MV-4-11 (cell line): ENCODE data around the gene SPHKAP.
A peak's percentile ranks its signal among the peaks of the same experiment; 100 is the strongest.
"Not testable (repeated sequence)": the region's sequence is repeated elsewhere in the genome, so short reads cannot be mapped to it uniquely, and the experiment has no call there.

Experiments used
- DNase-seq: peaks from one replicate; lab custom pipeline; 2025; lab: John Stamatoyannopoulos, UW

The SPHKAP gene

DNA sequence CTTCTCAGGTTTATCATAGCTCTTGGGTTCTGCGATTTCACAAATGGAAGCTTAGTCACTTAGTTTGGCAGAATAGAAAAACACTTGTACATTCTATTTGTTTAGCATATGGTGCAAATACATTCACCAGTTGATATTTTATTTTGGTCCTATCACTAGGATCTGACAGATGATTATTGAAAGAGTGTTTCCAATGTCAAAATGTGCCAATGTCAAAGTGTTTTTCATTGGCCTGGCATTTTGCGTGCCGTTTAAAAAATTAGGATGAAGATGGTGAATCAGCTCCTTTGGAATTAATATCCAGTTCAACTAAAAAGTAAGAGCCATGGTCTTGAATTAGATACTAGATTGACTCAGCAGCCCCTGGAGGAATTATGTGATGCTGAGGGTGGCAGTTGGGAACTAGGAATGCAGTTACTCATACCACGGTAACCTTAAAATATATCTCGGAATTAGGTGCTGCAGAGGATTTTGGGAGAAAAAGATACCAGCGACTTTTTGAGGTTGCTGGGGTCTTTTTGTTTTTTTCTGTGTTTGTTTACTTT, 87.0 kb downstream of the SPHKAP start:
- no peak for DNase-seq

DNA sequence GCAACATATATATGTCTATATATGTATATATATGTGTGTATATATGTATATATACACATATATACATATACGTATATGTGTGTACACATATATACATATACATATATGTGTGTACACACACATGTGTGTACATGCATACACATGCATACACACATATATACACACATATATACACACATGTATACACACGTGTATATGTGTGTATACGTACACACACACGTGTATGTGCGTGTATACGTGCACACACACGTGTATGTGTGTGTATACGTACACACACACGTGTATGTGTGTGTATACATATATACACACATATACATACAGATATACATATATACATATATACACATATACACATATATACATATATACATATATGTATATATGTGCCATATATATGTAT, 89.4 kb downstream of the SPHKAP start:
- DNase-seq, result no peak

DNA sequence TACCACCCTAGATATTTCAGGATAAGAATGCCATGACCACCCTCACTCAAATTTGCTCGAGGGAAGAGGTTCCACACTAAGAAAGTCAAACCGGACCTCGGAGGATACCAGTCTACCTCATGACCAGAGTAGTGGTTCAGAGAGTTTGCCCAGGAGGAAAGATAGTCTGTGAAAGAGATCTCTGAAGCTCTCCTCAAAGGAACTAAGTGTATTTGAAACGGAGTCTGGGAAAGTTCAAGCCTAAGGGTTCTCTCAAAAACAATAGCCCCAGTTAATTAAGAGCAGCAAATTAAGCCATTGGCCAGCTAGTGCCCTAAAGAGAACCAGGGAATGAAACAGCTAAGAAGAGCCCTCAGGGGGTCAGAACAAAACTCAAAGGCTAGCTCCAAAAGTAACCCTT, 94.9 kb downstream of the SPHKAP start:
- no peak for DNase-seq

DNA sequence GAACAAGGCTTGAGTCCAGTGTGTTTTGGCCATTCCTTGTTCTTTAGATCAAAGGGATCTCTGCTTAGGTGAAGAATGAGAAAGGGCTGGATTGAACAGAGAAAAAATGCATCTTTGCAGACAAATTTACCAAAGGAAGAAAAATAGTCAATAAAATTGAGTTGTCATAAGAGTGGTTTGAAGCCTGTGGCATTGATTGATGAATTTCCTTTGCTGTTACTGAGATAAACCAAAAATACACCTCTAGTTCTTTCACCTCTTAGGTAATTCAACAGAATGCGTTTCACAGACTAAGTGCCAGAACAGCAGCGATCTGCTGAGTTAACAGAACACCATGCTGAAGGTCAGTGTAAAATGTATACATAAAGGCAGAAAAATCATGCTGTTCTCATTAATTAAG, 96.8 kb downstream of the SPHKAP start:
- DNase-seq, result no peak

DNA sequence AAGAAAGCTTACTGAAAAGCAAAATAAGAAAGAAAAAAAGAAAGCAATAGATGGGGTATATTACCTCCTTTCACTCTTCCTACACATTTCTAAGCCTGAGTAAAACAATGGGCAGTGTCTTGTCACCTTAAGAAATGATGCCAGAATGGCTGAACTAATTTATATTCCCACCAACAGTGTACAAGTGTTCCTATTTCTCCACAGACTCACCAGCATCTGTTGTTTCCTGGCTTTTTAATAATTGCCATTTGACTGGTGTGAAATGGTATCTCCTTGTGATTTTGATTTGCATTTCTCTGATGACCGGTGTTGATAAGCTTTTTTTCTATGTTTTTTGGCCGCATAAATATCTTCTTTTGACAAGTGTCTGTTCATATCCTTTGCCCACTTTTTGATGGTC, 98.4 kb downstream of the SPHKAP start:
- no peak for DNase-seq

DNA sequence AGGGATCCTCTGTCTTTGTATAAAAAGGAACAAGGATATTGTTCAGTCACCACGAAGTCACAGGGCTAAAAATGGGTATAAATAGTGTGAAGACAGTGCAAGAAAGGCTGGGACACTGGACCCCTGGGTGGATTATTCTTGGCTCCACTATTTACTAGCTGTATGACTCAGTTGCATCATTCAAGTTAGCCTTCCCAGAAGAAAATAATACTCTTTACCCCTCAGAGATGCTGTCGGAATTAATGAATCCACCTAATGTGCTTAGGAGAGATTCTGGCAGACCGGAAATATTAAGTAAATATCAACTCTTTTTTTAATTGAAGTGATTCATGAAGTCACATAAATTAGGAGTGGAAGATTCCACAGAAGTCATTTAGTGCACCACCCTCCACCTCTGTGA, 98.9 kb downstream of the SPHKAP start:
- DNase-seq, result no peak

DNA sequence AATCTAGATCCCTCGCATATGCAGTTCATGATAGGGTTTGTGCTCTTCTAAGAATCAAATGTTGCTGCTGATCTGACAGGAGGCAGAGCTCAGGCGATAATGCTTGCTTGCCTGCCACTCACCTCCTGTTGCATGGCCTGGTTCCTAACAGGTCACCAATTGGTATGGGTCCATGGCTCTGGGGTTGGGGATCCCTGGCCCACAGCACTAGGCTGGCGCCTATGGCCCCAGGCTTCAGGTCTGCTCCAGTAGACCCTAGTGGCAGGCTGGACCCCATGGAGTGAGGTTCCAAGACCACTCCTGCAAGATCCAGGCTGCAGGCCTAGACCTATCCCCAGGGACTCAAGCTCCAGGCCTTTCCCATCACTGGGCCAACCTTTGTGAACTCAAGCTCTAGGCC, 102.3 kb downstream of the SPHKAP start:
- DNase-seq, result no peak

DNA sequence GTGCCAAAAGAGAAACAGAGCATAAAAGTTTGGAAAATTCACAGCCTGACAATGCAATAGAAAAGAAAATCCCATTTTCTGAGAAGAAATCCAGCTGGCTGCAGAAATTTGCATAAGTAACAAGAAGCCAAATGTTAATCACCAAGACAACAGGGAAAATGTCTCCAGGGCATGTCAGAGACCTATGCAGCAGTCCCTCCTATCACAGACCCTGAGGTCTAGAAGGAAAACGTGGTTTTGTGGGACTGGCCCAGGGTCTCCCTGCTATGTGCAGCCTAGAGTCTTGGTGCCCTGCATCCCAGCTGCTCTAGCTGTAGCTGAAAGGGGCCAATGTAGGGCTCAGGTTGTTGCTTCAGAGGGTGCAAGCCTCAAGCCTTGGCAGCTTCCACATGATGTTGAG, 104.8 kb downstream of the SPHKAP start:
- DNase-seq, result not testable (repeated sequence)

DNA sequence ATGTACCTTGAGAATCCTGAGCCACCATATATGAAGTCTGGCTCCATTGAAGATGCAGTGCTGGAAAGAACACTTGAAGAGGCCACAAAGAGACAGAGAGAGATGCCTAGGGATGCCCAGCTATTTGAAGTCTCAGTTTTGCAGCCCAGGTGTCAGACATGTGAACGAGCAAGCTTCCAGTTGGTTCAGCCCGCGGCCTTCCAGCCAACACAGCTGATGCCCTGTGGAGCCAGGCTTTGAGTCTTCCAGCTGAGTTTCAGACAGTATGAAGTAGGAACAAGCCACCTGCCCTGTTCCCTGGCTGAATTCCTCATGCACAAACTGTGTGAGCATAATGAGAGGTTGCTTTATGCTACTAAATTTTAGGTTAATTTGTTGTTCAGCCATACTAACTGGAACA, 108.8 kb downstream of the SPHKAP start:
- DNase-seq, result no peak

DNA sequence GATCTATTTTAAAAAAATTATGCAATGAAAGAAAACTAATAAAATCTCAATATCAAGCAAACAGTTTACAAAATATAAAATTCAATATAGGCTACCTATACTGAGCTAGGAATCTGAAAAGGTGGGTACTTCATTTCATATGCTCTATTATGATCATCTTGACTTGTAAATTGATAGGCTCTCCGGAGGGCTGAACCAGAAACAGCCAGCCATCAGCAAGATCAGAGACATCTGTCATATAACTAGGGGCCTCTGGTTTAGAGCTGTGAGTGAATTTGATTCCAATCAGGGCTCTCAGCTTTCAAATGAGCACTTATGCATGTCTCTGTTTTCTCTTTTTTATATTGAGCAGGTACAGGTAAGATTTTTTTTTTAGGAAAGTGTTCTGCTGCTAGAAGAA, 114.2 kb downstream of the SPHKAP start:
- no peak for DNase-seq

DNA sequence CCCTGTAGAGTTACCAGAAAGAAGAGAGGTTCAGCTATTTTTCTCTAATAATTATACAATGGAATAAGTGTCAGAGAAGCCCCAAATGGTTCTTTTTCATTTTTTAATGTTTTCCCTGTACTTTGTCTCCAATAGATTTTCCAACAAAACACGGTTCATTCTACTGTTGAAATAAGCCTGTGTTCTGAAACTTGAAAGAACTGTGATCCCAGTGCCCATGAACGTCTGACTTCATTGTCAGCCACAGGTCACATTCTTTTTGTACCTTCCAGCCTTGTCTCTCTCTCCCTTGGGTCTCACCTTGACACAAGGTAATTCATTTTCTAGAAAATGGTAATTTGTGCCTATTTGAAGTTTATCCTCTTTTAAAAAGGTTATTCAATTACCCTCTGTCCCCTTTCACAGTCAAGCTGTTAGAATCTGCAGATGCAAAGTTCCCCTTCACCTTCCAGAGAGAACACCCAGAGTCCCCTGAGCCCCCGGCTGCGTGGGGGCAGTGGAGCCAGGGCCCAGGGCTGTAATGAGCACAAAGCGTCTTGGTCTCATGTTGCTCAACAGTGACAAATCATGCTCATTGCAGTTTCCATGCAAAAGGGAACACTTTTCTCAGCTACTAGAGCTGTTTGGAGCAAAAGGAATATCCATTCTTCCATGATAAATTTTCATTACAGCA, 115.2 kb downstream of the SPHKAP start:
- no peak for DNase-seq

DNA sequence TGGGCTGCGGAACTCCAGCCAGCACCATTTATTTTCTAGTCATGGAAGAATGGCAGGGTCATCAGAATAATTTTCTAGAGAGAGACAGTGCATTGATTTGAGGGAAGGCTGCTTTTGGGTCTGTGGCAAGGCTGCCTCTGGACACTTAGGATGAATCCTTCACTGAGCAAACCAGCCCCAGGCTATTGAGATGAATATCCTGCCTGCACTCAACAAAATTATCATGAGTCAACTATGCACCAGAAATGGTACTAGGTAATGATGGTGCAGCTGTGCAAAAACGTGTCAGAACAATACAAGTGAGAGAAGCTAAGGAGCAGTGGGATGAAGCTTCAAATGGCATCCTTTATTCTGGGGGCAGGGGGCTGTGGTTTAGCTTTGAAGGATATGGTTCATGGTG, 115.8 kb downstream of the SPHKAP start:
- DNase-seq, result no peak

DNA sequence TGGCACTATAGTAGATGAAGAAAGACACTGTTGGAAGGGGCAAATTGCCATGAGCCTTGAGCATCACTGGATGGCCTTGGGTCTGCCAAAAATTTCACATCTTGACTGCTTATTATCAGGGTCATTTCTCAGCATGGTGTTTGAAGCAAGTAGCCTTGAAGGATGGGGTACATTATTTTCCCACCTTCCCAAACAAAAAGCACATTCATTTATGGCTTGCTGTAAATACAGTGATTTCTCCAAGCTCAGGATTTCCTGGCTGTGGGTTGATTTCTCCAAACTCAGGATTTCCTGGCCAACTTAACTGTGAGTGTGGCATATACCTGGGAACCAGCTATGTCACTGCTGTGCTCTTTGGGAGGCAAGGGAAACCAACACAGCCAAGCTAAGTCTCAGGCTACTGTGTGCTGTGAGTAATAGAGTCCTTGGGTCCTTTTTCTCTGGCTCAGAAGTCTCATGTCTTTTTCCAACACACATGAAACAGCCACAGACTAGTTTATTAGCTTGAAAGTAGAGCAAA, 116.6 kb downstream of the SPHKAP start:
- no peak for DNase-seq

DNA sequence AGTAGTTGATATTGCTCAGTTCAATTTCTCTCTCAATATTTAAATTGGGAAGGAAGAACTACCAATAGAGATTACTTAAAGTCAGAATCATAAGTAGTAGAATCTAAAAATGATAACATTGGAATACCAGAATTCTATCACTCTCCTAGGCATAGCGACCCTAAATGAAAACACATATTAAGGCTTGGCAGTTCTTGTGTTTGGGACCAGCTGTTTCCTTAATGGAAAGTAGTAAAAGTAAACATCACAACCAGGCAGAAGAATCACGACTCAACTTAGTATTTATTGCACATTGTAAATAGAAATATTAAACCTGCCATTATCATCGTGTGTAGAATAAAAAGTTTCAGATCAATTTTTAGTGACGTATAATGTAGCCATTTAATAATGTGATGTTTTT, 117.5 kb downstream of the SPHKAP start:
- DNase-seq, result no peak

DNA sequence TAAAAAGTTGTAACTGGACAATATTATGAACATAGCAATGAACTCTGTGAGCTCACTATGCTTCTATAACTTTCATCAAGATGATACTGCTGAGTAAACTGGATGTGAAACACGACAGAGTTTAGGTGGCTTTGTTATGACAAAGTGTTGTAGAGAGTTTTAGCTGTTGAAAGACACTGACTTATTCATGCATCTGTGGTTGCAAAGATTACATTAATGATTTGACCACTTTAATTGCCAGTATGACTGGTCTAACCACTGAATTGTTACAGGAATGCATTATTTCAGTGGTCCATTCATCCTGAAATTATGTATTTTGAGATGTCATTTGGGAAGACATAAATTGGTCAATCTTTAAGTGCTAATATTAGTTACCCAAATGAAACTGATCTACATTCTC, 117.9 kb downstream of the SPHKAP start:
- no peak for DNase-seq

DNA sequence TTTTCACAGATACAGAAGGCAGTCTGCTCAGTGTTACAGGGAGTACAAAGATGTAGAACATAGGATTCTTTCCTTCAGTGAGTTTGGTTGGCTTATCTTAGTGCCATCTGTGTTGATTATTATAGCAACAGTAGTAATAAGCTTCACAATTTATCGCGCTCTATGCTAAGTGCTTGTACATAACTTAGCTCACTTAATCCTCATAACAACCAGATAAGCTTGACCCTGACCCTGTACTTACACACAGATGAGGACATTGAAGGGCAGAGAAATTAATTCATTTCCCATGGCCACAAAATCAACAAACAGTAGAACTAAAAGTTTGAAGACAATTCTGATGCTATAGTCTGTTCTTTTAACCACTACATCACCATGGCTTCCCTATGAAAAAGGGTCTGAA, 121.8 kb downstream of the SPHKAP start:
- DNase-seq, result no peak

DNA sequence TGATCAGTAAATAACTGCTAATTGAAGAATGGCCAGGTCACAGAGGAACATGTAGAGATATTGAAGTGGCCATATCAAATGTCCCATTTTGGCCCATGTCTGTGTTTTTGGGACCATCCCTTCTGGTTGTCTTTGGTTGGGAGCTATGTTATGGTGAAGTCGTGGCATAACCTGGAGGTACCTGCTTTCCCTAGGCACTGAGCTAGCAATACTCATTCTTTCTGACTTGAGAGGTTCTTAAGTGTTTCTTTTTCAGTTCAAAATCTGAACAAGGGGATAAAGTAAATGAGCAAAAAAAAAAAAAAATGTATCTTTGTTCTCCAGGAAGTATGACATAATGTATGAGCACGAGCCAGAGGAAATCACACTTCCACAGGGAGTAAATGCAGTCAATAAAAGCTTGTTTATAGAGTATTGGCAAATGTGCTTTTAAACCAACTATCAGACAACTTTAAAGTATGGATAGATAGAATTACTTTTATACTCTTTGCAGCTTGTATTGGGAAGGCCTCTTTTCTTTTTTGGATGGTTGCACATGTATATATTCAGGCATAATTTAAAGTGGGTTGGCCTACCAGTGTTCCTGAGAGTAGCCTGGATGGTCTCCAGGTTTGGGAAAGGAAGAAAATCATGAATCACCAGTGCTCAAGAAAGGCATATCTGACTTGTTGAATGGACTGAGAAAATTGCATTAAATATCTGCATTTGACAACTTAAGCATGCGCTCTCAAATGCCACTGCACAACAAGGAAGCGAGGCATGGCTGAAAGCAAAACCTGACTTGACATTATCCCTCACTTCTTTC, 125.0 kb downstream of the SPHKAP start:
- no peak for DNase-seq

DNA sequence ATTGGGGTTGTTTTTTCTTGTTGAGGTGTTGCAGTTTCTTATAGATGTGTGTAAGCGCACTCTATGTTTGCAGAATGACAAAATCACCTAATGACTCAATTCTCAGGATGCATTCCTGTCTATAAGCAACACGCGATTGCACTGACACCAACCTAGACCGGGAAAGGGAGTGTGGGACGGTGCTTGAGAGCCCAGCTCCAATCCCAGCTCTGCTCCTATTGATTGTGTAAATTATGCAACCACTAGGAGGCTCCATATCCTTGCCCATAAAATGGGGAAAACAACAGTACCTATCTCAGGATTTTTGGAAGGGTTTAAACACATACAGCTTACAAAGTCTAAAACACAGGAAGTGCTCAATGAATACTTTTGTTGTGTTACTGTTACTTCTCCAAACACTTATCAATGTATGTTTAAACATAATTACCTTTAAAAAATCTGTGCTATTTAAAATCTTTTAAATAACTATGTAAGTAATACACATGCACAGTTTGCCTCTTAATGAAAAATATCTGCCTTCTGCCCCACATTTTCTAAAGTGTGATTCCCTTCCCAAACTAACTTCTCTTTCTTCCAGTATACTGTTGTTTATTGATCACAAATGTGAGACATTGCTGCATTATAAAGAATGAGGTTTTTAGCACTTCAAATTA, 132.5 kb downstream of the SPHKAP start:
- DNase-seq, result no peak

DNA sequence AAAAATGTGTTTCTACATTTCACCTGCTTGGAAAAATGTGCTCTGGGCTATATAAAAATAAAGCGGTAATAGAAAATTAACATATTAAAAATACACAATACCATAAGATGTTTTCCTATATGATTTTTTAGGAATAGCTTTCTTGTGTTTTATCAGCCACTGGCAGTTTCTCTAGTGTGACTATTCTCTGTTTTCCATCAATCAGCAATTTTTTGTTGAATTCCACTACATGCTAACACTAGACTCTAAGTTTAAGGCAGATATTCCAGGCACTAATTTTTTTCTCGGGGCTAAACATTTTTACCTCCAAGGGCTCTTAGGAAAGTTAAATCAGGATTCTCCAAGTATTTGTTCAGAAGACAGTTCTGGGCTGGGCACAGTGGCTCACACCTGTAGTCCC, 140.5 kb downstream of the SPHKAP start:
- no peak for DNase-seq

DNA sequence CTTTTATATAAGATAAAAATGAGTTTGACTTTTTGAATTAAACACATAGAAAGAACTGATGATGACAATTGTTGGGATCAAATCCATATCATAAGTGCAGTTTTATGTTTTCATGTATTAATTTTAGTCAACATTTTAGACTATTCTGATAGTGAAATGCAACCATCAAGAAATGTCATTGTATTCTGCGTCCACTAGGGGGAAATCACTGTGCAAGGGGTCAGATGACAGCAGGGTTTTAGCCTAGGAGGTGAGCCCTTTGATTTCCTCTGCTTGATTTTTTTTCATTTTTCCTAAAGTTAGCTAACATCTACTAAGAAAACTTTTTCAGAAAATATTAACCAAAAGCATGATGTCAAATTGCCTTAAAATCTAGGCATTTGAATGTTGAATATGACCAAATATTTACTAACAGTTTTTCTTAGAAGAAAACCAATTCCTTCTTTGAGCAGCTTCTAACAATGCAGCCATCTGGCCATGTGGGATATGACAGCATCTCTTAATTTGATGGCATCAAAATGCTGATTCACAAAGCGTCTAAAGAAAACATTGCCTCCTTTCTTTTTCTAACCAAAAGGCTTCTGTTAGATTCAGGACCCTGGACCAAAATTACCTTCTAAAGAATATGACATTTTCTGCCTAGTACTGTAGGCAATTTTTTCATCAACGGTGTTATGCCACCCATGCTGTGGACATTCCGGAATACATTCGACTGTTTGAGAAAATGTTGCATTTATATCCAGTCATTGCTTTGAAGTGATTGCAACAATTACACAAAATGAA, 141.5 kb downstream of the SPHKAP start:
- peak; percentile 7 for DNase-seq

DNA sequence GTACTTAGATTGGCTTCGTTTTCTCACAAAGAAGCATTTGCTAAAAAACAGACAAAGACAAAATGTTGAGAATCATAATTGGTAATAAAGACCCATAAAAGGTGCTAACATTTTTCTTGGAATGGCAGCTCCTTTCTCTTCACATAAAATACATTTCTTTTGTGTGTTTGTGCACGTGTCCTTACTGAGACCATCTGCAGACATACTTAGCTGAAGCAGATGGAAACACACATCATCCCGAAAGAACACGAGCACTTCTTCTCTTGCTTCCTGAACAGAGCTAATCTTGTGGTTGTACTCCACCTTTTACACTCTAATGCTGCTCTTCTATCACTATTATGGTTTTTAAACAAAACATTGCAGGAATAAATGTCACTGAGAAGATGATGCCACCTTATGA, 142.5 kb downstream of the SPHKAP start:
- no peak for DNase-seq

DNA sequence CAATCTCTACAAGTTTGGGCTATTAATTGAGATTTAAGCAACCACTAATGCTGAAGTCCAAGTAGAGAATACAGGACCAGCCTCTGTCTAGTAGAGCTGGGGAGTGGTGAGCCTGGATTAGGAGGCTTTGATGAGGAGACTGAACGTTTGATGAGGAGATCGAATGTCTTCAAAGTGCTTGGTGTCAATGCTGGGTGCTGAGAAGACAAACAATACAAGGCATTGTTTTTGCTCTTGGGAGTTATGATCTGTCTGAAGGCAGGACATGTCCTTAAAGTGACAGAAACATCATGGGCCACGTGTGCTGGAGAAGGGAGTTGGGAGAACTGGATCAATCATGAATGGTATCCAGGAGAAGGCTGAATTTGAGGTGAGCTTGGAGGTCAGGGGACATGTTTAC, 143.6 kb downstream of the SPHKAP start:
- no peak for DNase-seq
